HG03175 (cell line): ENCODE measurements around the gene HEPH.
"Not testable (repeated sequence)": the region's sequence is repeated elsewhere in the genome, so short reads cannot be mapped to it uniquely, and the experiment has no call there.

ENCODE experiments used
- ATAC-seq: cut with Tn5 transposase; IDR thresholded peaks from one replicate; pipeline ENCODE4 v1.9.1; 2021; ENCODE audit warnings: mild to moderate bottlenecking, moderate library complexity; ENCODE audit not compliant: unreplicated experiment

The HEPH gene

DNA sequence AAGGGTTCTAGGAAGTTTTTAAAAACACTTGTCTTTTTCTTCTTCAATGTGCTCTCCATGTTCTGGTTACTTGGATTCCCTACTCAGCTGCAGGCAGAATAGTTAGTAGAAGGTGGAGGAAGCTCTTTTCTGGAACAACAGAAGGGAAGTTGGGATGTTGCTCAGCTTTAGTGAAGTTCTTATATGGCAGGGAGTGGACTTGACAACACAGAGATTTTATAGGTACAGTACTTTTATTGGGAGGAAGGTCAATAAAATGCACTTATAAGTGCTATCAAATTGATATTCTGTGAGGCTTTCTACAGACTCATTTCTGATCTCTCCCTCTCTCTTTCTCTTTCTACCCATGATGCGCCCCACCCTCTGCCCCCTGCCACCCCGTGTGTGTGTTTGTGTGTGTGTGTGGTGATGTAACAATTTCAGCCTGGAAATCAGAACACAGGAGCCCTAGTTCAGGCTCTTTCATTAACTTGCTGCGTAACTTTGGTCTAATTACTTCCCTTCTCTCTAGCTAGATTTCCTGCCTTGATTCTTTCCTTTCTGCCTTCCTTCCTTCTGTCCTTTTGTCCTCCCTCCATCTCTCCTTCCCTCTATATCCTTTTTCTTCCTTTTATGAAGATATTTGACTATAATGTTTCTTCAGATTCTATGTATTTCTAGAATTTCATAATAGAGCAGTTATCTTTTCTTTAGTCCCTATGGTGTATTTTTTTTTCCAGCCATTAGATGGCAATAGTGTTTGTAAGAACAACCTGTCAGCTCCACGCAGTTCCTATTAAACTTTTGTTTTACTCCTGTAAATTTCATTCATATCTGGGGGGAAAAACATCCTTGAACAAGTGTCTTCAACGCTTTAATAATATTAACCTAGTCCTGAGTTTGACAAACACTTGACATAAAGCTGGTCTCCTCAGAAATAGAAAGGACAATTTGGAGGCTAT lies 37.1 kb downstream of the HEPH start:
- peak; percentile 46 for ATAC-seq

DNA sequence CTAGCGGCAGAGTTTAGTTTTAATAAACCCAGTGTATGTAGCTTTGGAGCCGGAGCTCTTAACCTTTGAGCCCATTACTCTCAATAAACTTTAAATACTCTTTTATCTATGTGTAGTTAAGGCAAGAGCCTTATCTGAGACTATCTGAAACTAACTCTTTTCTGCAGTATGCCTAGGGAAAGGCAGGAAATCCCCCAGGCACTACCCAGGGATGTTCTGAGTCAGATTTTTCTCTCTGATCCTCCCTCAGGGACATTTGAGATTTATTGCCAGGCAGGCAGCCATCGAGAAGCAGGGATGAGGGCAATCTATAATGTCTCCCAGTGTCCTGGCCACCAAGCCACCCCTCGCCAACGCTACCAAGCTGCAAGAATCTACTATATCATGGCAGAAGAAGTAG lies 39.1 kb downstream of the HEPH start:
- no peak for ATAC-seq

DNA sequence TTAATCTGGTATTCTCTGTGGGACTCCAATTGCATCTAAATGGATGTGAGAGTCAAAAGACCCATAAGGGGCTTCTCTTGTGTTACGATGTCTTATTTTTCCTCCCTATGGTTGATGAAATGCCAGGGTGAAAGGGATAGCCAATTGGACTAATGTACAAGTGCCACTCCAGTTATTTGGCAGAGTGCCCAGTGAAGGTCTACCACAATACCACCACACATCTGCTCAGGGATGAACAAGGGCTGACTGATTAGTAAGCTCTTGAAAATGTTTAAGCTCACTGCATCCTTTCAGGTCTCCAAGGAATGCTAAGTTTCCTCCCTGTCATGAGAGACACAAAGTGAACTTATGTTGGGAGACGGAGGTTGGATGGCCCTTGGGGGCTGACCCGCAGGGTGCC lies 57.8 kb downstream of the HEPH start:
- no peak for ATAC-seq

DNA sequence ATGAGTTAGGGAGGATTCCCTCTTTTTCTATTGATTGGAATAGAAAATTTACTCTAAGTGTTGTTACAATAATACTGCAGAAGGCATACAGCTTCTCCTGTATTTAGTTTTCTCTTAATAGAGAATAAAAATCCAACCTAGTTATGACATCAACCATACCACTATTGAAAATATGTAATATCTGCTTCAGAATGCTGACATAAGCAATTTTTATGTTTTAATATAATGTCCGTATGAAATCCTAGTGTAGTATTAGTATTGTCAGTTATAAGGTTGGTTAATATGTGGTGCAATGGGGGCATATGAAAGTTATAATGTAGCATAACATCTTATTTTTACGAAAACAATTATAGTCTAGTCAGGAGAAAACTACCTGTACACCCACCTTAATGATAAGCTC lies 68.2 kb downstream of the HEPH start:
- ATAC-seq: no peak

DNA sequence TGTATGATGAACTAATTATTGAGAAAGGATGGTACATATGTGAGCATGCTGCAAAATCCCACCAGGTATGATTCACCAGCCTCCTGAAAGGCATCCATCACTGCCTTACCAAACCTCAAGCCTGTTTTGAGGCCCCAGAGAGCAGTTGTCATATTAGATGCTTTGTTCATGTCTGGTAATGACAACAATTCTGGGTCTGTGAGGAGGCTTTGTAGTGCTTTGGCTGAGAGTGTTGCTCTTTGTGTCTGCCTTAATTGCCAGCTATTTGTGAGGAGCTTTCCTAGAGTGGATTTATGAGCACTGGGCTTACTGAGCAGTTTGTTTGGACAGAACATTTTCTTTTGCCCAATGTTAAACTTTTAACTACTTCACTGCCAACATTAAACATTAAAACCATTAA lies 69.2 kb downstream of the HEPH start:
- no peak for ATAC-seq

DNA sequence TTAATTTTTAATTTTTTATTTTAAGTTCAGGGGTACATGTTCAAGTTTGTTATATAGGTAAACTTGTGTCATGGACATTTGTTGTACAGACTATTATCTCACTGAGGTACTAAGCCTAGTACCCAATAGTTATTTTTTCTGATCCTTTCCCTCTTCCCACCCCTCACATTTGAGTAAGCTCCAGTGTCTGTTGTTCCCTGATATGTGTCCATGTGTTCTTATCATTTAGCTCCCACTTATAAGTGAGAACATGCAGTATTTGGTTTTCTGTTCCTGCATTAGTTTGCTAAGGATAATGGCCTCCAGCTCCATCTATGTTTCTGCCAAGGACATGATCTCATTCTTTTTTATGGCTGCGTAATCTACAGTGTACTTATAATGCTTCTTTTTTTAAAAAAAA lies 69.9 kb downstream of the HEPH start:
- not testable (repeated sequence) for ATAC-seq

DNA sequence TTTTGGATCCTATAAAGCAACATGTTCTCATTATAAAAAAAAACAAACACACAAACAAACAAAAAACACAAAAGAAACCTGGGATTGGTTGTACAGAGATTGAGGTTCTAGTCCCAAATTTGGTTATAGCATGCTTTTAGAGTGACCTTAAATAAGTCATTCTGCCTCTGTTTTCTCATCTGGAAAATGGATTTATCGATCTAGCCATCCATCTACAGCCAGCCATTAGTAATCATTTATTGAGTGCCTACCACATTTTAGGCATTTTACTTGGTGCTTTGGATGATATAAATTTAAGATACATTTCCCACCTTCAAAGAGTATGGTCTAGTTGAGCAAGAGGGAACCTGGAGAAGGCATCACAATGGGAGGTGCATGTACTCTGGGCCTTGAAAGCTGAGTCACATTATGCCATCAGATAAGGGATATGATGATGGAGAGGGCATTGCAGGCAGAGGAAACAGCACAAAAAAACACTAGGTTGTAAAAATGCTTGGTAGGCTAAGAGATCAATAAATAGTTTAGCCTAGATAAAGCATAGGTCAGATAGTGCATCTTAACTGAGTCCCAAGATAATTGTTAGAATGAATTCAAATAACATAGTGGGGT lies 91.4 kb downstream of the HEPH start:
- no peak for ATAC-seq

DNA sequence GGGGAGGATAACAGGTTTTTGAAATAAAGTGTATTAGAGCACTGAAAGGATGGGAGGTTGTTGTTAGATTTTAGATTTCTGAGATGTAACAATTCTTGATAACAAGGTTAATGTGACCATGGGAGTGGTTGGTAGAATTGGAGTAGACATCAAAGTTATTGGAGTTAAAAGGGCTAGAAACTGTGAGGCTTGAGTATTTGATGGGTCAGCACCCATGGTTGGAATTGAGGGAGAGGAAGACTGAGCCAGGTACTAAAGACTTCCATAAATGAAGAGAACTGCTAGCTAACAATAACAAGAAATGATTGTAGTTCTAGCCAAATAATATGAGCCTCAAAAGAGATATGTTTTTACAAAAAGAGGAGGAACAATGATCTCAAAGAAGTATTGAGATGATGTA lies 98.8 kb downstream of the HEPH start:
- ATAC-seq: no peak
